ENCODE results near the gene CIBAR2. TPM values are rescaled to one million over a fixed set of nuclear protein-coding genes. Genes with fewer than 3 reads are reported as not detected.

The CIBAR2 gene
- not detected for polyA plus RNA-seq

- 66 to 89% (median 82%) methylated on average over 9 to 15 of the region's 15 CpGs for WGBS, 3 donors
- no peak within 1 kb of the TSS for H3K27ac ChIP-seq (ENCODE audit: low read depth, low read length)
These were observed at the start of gene CIBAR2 for GRCh38 chr16:85112364-85112763. Gene CIBAR2, minus strand, starts transcription at chr16:85112472. Its CDS starts 120 bp downstream, at chr16:85112352.

GRCh38 chr16:85159179-85159980, 47.1 kb upstream of the CIBAR2 start:
- H3K27ac ChIP-seq (ENCODE audit: low read depth, low read length) = no peak overlapping the region
- 74 to 79% (median 77%) methylated on average over 13 of the region's 13 CpGs for WGBS, 3 donors

- H3K27ac ChIP-seq (ENCODE audit: low read depth, low read length) = no peak overlapping the region
- 57 to 60% (median 59%) methylated on average over 14 of the region's 14 CpGs for WGBS, 3 donors
These were observed 46.5 kb upstream of the CIBAR2 start for GRCh38 chr16:85158743-85159178.

GRCh38 chr16:85157813-85158742, 45.8 kb upstream of the CIBAR2 start:
- no peak overlapping the region for H3K27ac ChIP-seq (ENCODE audit: low read depth, low read length)
- WGBS, 3 donors = 40 to 77% (median 45%) methylated on average over 19 of the region's 19 CpGs

- WGBS, 3 donors = 81 to 93% (median 83%) methylated on average over 8 of the region's 8 CpGs
- no peak overlapping the region for H3K27ac ChIP-seq (ENCODE audit: low read depth, low read length)
These were observed 45.1 kb upstream of the CIBAR2 start for GRCh38 chr16:85157372-85157771.

GRCh38 chr16:85156869-85157268, 44.6 kb upstream of the CIBAR2 start:
- H3K27ac ChIP-seq (ENCODE audit: low read depth, low read length) = no peak overlapping the region

GRCh38 chr16:85156440-85156839, 44.2 kb upstream of the CIBAR2 start:
- 82 to 93% (median 86%) methylated on average over 7 of the region's 7 CpGs for WGBS, 3 donors

GRCh38 chr16:85153656-85154091, 41.4 kb upstream of the CIBAR2 start:
- no peak overlapping the region for H3K27ac ChIP-seq (ENCODE audit: low read depth, low read length)
- WGBS, 3 donors = 73 to 95% (median 86%) methylated on average over 12 of the region's 12 CpGs

More at GRCh38 chr16:85156440-85156839, 44.2 kb upstream of the CIBAR2 start:
- H3K27ac ChIP-seq (ENCODE audit: low read depth, low read length) = no peak overlapping the region

- no peak overlapping the region for H3K27ac ChIP-seq (ENCODE audit: low read depth, low read length)
- WGBS, 3 donors = 88 to 89% (median 88%) methylated on average over 8 of the region's 8 CpGs
These were observed 40.8 kb upstream of the CIBAR2 start for GRCh38 chr16:85153046-85153445.

GRCh38 chr16:85152414-85153030, 40.2 kb upstream of the CIBAR2 start:
- 89 to 91% (median 90%) methylated on average over 14 of the region's 14 CpGs for WGBS, 3 donors

GRCh38 chr16:85151603-85152413, 39.5 kb upstream of the CIBAR2 start:
- 53 to 69% (median 65%) methylated on average over 23 to 24 of the region's 24 CpGs for WGBS, 3 donors
- no peak overlapping the region for H3K27ac ChIP-seq (ENCODE audit: low read depth, low read length)

More at GRCh38 chr16:85152414-85153030, 40.2 kb upstream of the CIBAR2 start:
- H3K27ac ChIP-seq (ENCODE audit: low read depth, low read length) = no peak overlapping the region

GRCh38 chr16:85151079-85151602, 38.9 kb upstream of the CIBAR2 start:
- 77 to 83% (median 81%) methylated on average over 9 to 11 of the region's 11 CpGs for WGBS, 3 donors
- no peak overlapping the region for H3K27ac ChIP-seq (ENCODE audit: low read depth, low read length)

GRCh38 chr16:85150331-85150940, 38.2 kb upstream of the CIBAR2 start:
- no peak overlapping the region for H3K27ac ChIP-seq (ENCODE audit: low read depth, low read length)
- WGBS, 3 donors = 92 to 98% (median 93%) methylated on average over 9 of the region's 9 CpGs

GRCh38 chr16:85149776-85150175, 37.5 kb upstream of the CIBAR2 start:
- H3K27ac ChIP-seq (ENCODE audit: low read depth, low read length) = no peak overlapping the region
- 34 to 70% (median 59%) methylated on average over 13 to 14 of the region's 14 CpGs for WGBS, 3 donors

- H3K27ac ChIP-seq (ENCODE audit: low read depth, low read length) = no peak overlapping the region
- 33 to 57% (median 49%) methylated on average over 9 of the region's 9 CpGs for WGBS, 3 donors
These were observed 36.7 kb upstream of the CIBAR2 start for GRCh38 chr16:85148931-85149330.

- no peak overlapping the region for H3K27ac ChIP-seq (ENCODE audit: low read depth, low read length)
- 46 to 67% (median 60%) methylated on average over 27 of the region's 27 CpGs for WGBS, 3 donors
These were observed 34.8 kb upstream of the CIBAR2 start for GRCh38 chr16:85146922-85147651.

GRCh38 chr16:85146532-85146797, 34.2 kb upstream of the CIBAR2 start:
- 70 to 85% (median 74%) methylated on average over 4 of the region's 4 CpGs for WGBS, 3 donors
- H3K27ac ChIP-seq (ENCODE audit: low read depth, low read length) = no peak overlapping the region
